ENCODE measurements around the gene HSF2BP. TPM values are rescaled to one million over a fixed set of nuclear protein-coding genes. Genes with fewer than 3 reads are reported as not detected.
"Not testable (repeated sequence)": the region's sequence is repeated elsewhere in the genome, so short reads cannot be mapped to it uniquely, and the experiment has no call there.

The HSF2BP gene
- total RNA-seq, 1 donor from 2014 or later, result 1.0 TPM

GRCh38 chr21:43618940-43619339 lies 40.3 kb downstream of the HSF2BP start:
- no peak for DNase-seq

- not testable (repeated sequence) for DNase-seq
Measured at GRCh38 chr21:43616861-43617260, 42.4 kb downstream of the HSF2BP start.

- DNase-seq, result no peak
Measured at GRCh38 chr21:43614839-43615238, 44.4 kb downstream of the HSF2BP start.

GRCh38 chr21:43613755-43614638 lies 45.3 kb downstream of the HSF2BP start:
- peak; percentile 63 for DNase-seq

GRCh38 chr21:43611598-43612369 lies 47.5 kb downstream of the HSF2BP start:
- DNase-seq, result peak; percentile 83

GRCh38 chr21:43609501-43610340 lies 49.6 kb downstream of the HSF2BP start:
- peak; percentile 80 for DNase-seq

- DNase-seq, result no peak
Measured at GRCh38 chr21:43608664-43609063, 50.6 kb downstream of the HSF2BP start.

- DNase-seq, result no peak
Measured at GRCh38 chr21:43608225-43608624, 51.1 kb downstream of the HSF2BP start.

GRCh38 chr21:43605320-43606215 lies 53.7 kb downstream of the HSF2BP start:
- no peak for DNase-seq

GRCh38 chr21:43604505-43605204 lies 54.6 kb downstream of the HSF2BP start:
- DNase-seq, result no peak

GRCh38 chr21:43603641-43604504 lies 55.4 kb downstream of the HSF2BP start:
- DNase-seq, result no peak

- no peak for DNase-seq
Measured at GRCh38 chr21:43603233-43603626, 56.1 kb downstream of the HSF2BP start.

- no peak for DNase-seq
Measured at GRCh38 chr21:43602266-43603232, 56.7 kb downstream of the HSF2BP start.

- DNase-seq, result peak; percentile 61
Measured at GRCh38 chr21:43600642-43601402, 58.5 kb downstream of the HSF2BP start.

- no peak for DNase-seq
Measured at GRCh38 chr21:43599728-43600127, 59.6 kb downstream of the HSF2BP start.

GRCh38 chr21:43598416-43599120 lies 60.7 kb downstream of the HSF2BP start:
- DNase-seq, result no peak

Measured in tongue (tissue), 2 donors.